ENCODE data around the gene HSF5. TPM values are rescaled to one million over a fixed set of nuclear protein-coding genes. Genes with fewer than 3 reads are reported as not detected.

The HSF5 gene
- total RNA-seq, 1 donor from 2014 or later: 0.21 TPM

Other genes starting within 250 kb of the HSF5 start
- gene LPO, start 249.8 kb downstream of the HSF5 start, total RNA-seq: 6.4 TPM
- 19.4 TPM for gene MPO, start 207.5 kb downstream of the HSF5 start, total RNA-seq
- 5.6 TPM for gene TSPOAP1, start 159.6 kb downstream of the HSF5 start, total RNA-seq
- 37.0 TPM for gene SUPT4H1, start 136.2 kb downstream of the HSF5 start, total RNA-seq
- 3.5 TPM for gene RNF43, start 70.9 kb downstream of the HSF5 start, total RNA-seq
- 29.5 TPM for gene MTMR4, start 26.2 kb upstream of the HSF5 start, total RNA-seq
- under 0.01 TPM for gene TEX14, start 203.6 kb upstream of the HSF5 start, total RNA-seq
- 30.2 TPM for gene RAD51C, start 204.2 kb upstream of the HSF5 start, total RNA-seq